ENCODE measurements around the gene GRHL1.

GRCh38 chr2:10005461-10006235 is 54.2 kb downstream of the GRHL1 start:
- TF ChIP-seq, protein P1, sequence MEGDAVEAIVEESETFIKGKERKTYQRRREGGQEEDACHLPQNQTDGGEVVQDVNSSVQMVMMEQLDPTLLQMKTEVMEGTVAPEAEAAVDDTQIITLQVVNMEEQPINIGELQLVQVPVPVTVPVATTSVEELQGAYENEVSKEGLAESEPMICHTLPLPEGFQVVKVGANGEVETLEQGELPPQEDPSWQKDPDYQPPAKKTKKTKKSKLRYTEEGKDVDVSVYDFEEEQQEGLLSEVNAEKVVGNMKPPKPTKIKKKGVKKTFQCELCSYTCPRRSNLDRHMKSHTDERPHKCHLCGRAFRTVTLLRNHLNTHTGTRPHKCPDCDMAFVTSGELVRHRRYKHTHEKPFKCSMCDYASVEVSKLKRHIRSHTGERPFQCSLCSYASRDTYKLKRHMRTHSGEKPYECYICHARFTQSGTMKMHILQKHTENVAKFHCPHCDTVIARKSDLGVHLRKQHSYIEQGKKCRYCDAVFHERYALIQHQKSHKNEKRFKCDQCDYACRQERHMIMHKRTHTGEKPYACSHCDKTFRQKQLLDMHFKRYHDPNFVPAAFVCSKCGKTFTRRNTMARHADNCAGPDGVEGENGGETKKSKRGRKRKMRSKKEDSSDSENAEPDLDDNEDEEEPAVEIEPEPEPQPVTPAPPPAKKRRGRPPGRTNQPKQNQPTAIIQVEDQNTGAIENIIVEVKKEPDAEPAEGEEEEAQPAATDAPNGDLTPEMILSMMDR (IDR thresholded peaks at IDR 0.05; ENCODE audit: low read depth, low read length) = no peak
- TF ChIP-seq EZH2phosphoT487 (IDR thresholded peaks at IDR 0.05; ENCODE audit: low read depth) = no peak
